Peyer's patch (tissue), 4 donors: ENCODE measurements around the gene ARPP21. TPM values are rescaled to one million over a fixed set of nuclear protein-coding genes. Genes with fewer than 3 reads are reported as not detected.

Experiments used
- DNase-seq, 3 donors: peaks; one replicate each; pipeline ENCODE4 v3.0.0-alpha.2; 2017 to 2019
- H3K27ac ChIP-seq, 4 donors: fragments of 200-600 bp; sonication (generic); one replicate each; pipeline ENCODE4 v1.5.1; 2016 to 2019
- H3K27me3 ChIP-seq, 2 donors: fragments of 200-600 bp; sonication (generic); one replicate each; pipeline ENCODE4 v1.5.1; 2019
- H3K36me3 ChIP-seq, 3 donors: fragments of 200-600 bp; sonication (generic); one replicate each; pipeline ENCODE4 v1.5.1; 2016 to 2019
- H3K4me1 ChIP-seq, 4 donors: fragments of 200-600 bp; sonication (generic); one replicate each; pipeline ENCODE4 v1.5.1; 2016 to 2019
- H3K4me3 ChIP-seq, 4 donors: fragments of 200-600 bp; sonication (generic); 1 replicate in 3 of 4; 2 replicates in 1 of 4; pipeline ENCODE4 v1.5.1; 2016 to 2019; ENCODE audit warnings: mild to moderate bottlenecking in 1 of 4
- H3K9me3 ChIP-seq, 4 donors: fragments of 200-600 bp; sonication (generic); one replicate each; pipeline ENCODE4 v1.5.1; 2016 to 2019; ENCODE audit warnings: mild to moderate bottlenecking in 1 of 4
- CTCF ChIP-seq, 6 experiments: fragments of 450-650 bp in 4 of 6; fragments of 200-600 bp in 2 of 6; sonication (generic) in 1 of 6; IDR thresholded peaks; one replicate each; pipeline ENCODE4 v1.5.1; 2017 to 2019; ENCODE audit warnings: antibody characterized with exemption in 6 of 6, mild to moderate bottlenecking in 3 of 6, moderate library complexity in 1 of 6
- POLR2A ChIP-seq, 2 donors: fragments of 450-650 bp; IDR thresholded peaks; one replicate each; pipeline ENCODE4 v1.5.1; 2017; ENCODE audit warnings: antibody characterized with exemption in 2 of 2, mild to moderate bottlenecking in 2 of 2, moderate library complexity in 2 of 2
- total RNA-seq, 4 donors: library from RNA; depleted of rRNA; stranded (reverse); fragments of >200 nt; gene quantifications; one replicate each; pipeline ENCODE4 v1.1.0, GENCODE V29; 2016

The ARPP21 gene
- total RNA-seq, 4 donors from 2014 or later = 0.27 TPM; not detected in 3

DNA sequence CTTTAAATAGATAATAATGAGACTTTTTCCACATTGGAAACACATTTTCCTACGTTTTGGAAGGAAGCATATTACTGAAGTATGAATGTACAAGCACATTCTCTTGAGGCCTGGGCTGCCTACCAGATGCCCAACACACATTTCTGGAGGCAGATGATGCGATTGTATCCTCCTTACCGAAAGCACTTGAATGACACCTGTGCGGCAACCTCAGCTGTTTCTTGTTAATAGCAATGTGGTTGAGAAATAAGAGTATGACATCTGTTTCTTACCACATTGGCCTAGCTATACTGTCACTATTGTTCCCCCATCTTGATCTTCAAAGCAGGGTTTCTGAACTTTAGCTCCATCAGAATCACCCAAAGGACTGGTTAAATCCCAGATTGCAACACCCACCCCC, 84.8 kb downstream of the ARPP21 start:
- Histone ChIP-seq H3K27ac (no peak overlapping the region), H3K9me3 (no peaks in the 10 kb centered on the region), H3K27me3 (no peaks in the 10 kb centered on the region), H3K36me3 (no peaks in the 10 kb centered on the region), H3K4me1 (no peaks in the 10 kb centered on the region), H3K4me3 (no peak overlapping the region)
- TF ChIP-seq CTCF (IDR thresholded peaks at IDR 0.05) = no peak
- TF ChIP-seq POLR2A (IDR thresholded peaks at IDR 0.05) = no peak
- no peak for DNase-seq

GRCh38 chr3:35727179-35727578, 87.9 kb downstream of the ARPP21 start:
- no peaks in the 10 kb centered on the region for H3K4me1 ChIP-seq
- no peak for DNase-seq

DNA sequence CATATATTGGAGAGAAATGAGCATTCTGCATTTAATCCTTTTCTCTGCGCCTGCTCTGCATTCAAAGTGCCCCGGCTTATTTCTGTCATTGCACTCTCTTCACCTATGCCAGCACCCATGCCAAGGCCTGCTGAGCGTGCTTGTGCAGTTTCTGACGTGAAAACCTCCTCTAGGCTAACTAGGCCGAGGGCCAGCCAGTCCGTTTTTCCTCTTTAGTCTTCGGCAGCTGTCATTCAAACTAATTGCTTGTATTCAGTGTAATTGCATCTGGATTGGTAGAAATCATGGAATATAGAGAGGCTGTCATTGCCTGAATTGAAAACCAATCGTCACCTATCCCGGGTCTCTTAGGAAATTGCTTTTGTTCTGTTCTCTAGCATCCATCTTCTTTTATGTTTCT, 94.0 kb downstream of the ARPP21 start:
- Histone ChIP-seq H3K9me3 (no peaks in the 10 kb centered on the region), H3K27me3 (no peaks in the 10 kb centered on the region), H3K4me3 (no peak overlapping the region), H3K27ac (no peak overlapping the region), H3K4me1 (no peaks in the 10 kb centered on the region), H3K36me3 (no peaks in the 10 kb centered on the region)
- no peak for DNase-seq
- no peak for TF ChIP-seq CTCF (IDR thresholded peaks at IDR 0.05)
- TF ChIP-seq POLR2A (IDR thresholded peaks at IDR 0.05) = no peak

More at GRCh38 chr3:35727179-35727578, 87.9 kb downstream of the ARPP21 start:
- H3K36me3 ChIP-seq = no peaks in the 10 kb centered on the region
- TF ChIP-seq CTCF (IDR thresholded peaks at IDR 0.05) = no peak
- H3K4me3 ChIP-seq = no peak overlapping the region
- H3K27me3 ChIP-seq = no peaks in the 10 kb centered on the region
- H3K27ac ChIP-seq = no peak overlapping the region
- no peaks in the 10 kb centered on the region for H3K9me3 ChIP-seq

- H3K27me3 ChIP-seq = no peaks in the 10 kb centered on the region
- DNase-seq = no peak
- H3K4me1 ChIP-seq = no peaks in the 10 kb centered on the region
- H3K36me3 ChIP-seq = no peaks in the 10 kb centered on the region
- H3K4me3 ChIP-seq = no peak overlapping the region
- no peaks in the 10 kb centered on the region for H3K9me3 ChIP-seq
- TF ChIP-seq CTCF (IDR thresholded peaks at IDR 0.05) (no peak), POLR2A (IDR thresholded peaks at IDR 0.05) (no peak)
- H3K27ac ChIP-seq = no peak overlapping the region
These were observed 94.5 kb downstream of the ARPP21 start for GRCh38 chr3:35733864-35734263.

- Histone ChIP-seq H3K27ac (no peak overlapping the region), H3K27me3 (no peaks in the 10 kb centered on the region), H3K4me3 (no peak overlapping the region), H3K9me3 (no peaks in the 10 kb centered on the region), H3K36me3 (no peaks in the 10 kb centered on the region), H3K4me1 (no peaks in the 10 kb centered on the region)
- no peak for TF ChIP-seq POLR2A (IDR thresholded peaks at IDR 0.05)
- no peak for TF ChIP-seq CTCF (IDR thresholded peaks at IDR 0.05)
- DNase-seq = no peak
These were observed 97.8 kb downstream of the ARPP21 start for GRCh38 chr3:35737080-35737479.

- no peak for TF ChIP-seq POLR2A (IDR thresholded peaks at IDR 0.05)
- TF ChIP-seq CTCF (IDR thresholded peaks at IDR 0.05) = no peak
- H3K4me1 ChIP-seq = no peaks in the 10 kb centered on the region
- no peaks in the 10 kb centered on the region for H3K36me3 ChIP-seq
These were observed 98.2 kb downstream of the ARPP21 start for GRCh38 chr3:35737527-35737926.

More at GRCh38 chr3:35737527-35737926, 98.2 kb downstream of the ARPP21 start:
- DNase-seq = no peak
- no peak overlapping the region for H3K27ac ChIP-seq
- no peaks in the 10 kb centered on the region for H3K27me3 ChIP-seq
- no peaks in the 10 kb centered on the region for H3K9me3 ChIP-seq
- H3K4me3 ChIP-seq = no peak overlapping the region
